Activated CD4-positive, alpha-beta T cell treated with anti-CD3 and anti-CD28 coated beads, Interleukin-2, amount 10 ng/mL, durations not matched to agents 24 days and 14 days (primary cell): ENCODE results near the gene RAD9A. TPM values are rescaled to one million over a fixed set of nuclear protein-coding genes. Genes with fewer than 3 reads are reported as not detected.

Experiments used
- DNase-seq: peaks from one replicate; pipeline ENCODE4 v3.0.0; 2022
- H3K27ac Mint-ChIP-seq: one replicate; pipeline ENCODE4 v1.8.0; 2022; ENCODE audit warnings: mild to moderate bottlenecking, mixed read lengths
- H3K27me3 Mint-ChIP-seq: one replicate; pipeline ENCODE4 v1.8.0; 2022; ENCODE audit warnings: mixed read lengths
- H3K36me3 Mint-ChIP-seq: one replicate; pipeline ENCODE4 v1.8.0; 2022; ENCODE audit warnings: low read depth, mild to moderate bottlenecking, mixed read lengths
- H3K4me1 Mint-ChIP-seq: one replicate; pipeline ENCODE4 v1.8.0; 2021; ENCODE audit warnings: mixed read lengths
- H3K4me3 Mint-ChIP-seq: one replicate; pipeline ENCODE4 v1.8.0; 2022; ENCODE audit warnings: mild to moderate bottlenecking, moderate library complexity, mixed read lengths
- H3K9me3 Mint-ChIP-seq: one replicate; pipeline ENCODE4 v1.8.0; 2021; ENCODE audit warnings: mixed read lengths
- intact Hi-C: fragments of 100-400 bp; cut with micrococcal nuclease; formaldehyde crosslinking; loops from one replicate; pipeline ENCODE4 v1.15.1; 2023
- total RNA-seq: library from RNA; stranded (reverse); gene quantifications from 2 replicates; pipeline ENCODE4 v1.2.3, GENCODE V29; 2022

The RAD9A gene
- total RNA-seq, 1 donor from 2014 or later = 31.6 TPM

GRCh38 chr11:67375320-67376055 is 16.3 kb upstream of the RAD9A start:
- Mint-ChIP-seq H3K27me3 (peaks cover 45% of the 10 kb centered on the region), H3K4me3 (no peak overlapping the region), H3K27ac (no peak overlapping the region), H3K9me3 (no peaks in the 10 kb centered on the region), H3K36me3 (peaks cover 3% of the 10 kb centered on the region), H3K4me1 (peaks cover 21% of the 10 kb centered on the region)
- intact Hi-C loops = no loop called here
- no peak for DNase-seq

- H3K4me3 Mint-ChIP-seq = no peak overlapping the region
- H3K27me3 Mint-ChIP-seq = peaks cover 43% of the 10 kb centered on the region
- peaks cover 3% of the 10 kb centered on the region for H3K36me3 Mint-ChIP-seq
- H3K9me3 Mint-ChIP-seq = no peaks in the 10 kb centered on the region
- H3K4me1 Mint-ChIP-seq = peaks cover 18% of the 10 kb centered on the region
- intact Hi-C loops = no loop called here
- no peak overlapping the region for H3K27ac Mint-ChIP-seq
- DNase-seq = no peak
These were observed 15.5 kb upstream of the RAD9A start for GRCh38 chr11:67376063-67376820.

DNA sequence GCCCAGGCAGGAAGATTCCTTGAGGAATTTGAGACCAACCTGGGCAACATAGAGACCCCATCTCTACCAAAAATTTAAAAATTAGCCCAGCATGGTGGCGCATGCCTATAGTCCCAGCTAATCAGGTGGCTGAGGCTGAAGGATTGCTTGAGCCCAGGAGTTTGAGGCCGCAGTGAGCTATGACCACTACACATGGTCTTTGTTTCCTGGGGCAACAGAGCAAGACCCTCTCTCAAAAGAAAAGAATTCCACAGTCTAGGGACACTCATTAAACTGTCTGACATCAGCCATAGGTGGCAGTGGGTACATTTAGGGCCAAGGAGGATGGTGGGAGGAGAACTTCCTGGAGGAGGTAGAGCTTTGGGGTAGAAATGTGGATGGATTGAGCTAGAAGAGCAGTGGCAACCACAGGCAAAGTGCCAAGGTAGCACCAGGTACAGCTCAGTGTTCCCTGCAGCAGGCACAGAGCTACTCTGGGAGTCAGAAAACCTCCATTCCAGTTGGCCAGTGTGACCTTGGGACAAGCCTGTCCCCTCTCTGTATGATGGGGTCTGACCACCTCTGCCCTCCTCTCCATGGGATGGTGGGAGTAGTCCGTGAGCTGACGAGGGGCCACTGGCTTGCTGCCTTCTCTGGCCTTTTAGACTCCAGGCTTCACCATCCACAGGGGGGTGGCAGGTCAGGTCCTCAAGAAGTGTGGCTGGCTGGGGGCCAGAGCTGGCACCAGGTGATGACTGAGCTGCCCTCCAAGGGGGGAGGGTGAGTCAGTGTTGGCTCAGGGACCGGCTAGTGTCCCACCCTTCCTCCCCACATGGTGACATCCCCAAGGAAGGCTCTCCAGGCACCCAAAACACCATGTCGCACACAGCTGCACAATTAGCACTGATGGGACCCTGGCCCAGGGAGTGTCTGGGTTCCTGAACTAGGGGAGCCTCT is 14.6 kb upstream of the RAD9A start:
- Mint-ChIP-seq H3K36me3 (no peaks in the 10 kb centered on the region), H3K4me1 (peaks cover 11% of the 10 kb centered on the region), H3K9me3 (no peaks in the 10 kb centered on the region), H3K27ac (no peak overlapping the region), H3K27me3 (peaks cover 35% of the 10 kb centered on the region), H3K4me3 (no peak overlapping the region)
- intact Hi-C loops = no loop called here
- no peak for DNase-seq

- intact Hi-C loops = no loop called here
- DNase-seq = no peak
- H3K9me3 Mint-ChIP-seq = no peaks in the 10 kb centered on the region
- no peak overlapping the region for H3K27ac Mint-ChIP-seq
- no peaks in the 10 kb centered on the region for H3K36me3 Mint-ChIP-seq
- peaks cover 12% of the 10 kb centered on the region for H3K4me1 Mint-ChIP-seq
- peaks cover 39% of the 10 kb centered on the region for H3K27me3 Mint-ChIP-seq
- H3K4me3 Mint-ChIP-seq = no peak overlapping the region
These were observed 13.2 kb upstream of the RAD9A start for GRCh38 chr11:67378544-67378943.

DNA sequence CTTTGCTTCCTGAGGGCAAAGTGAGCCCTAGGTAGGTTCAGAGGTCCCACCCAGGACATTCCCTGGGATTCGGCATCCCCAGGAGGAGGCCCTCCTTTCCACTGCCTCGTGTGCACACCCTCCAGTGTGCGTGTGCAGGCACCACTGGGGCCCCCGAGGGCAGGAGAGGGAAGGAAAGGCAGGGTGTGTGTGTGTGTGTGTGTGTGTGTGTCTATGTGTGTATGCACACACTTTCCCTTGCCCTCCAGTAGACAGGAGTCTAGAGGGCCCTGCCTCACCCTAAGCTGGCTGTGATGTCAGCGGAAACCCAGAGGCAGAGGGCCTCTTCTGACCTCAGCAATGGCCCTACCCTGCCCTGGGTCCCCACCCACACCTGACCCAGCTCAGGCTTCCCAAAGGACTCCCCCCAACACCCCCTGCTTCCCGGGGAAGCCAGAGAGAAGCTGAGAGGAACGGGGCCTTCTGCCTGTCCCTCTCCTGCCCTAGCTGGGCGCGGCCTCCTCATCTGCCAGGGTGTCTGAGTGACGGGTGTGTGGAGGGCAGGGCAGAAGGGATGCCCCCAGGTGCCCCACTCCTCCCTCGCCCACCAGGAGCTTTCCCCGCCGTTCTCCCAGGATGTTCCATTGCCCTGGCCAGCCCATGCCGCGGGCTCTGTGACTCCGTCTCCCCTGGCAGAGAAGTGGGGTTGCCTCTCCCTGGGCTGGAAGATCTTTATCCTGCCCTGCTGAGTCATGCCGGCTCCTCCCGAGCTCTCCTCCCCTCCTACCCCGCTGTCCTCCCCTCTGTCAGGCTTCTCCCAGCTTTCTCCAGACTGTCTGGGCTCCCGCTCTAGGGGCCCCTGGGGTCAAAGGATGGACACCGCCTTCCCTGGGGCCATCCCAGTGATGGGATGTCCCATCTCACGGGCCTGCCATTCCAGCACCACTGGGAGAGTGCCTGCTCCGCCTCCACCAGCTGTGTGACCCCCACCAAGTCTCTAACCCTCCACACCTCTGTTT is 12.4 kb upstream of the RAD9A start:
- Mint-ChIP-seq H3K27me3 (peaks cover 35% of the 10 kb centered on the region), H3K4me3 (no peak overlapping the region), H3K36me3 (no peaks in the 10 kb centered on the region), H3K27ac (no peak overlapping the region), H3K4me1 (peaks cover 7% of the 10 kb centered on the region), H3K9me3 (no peaks in the 10 kb centered on the region)
- intact Hi-C loops = no loop called here
- no peak for DNase-seq

DNA sequence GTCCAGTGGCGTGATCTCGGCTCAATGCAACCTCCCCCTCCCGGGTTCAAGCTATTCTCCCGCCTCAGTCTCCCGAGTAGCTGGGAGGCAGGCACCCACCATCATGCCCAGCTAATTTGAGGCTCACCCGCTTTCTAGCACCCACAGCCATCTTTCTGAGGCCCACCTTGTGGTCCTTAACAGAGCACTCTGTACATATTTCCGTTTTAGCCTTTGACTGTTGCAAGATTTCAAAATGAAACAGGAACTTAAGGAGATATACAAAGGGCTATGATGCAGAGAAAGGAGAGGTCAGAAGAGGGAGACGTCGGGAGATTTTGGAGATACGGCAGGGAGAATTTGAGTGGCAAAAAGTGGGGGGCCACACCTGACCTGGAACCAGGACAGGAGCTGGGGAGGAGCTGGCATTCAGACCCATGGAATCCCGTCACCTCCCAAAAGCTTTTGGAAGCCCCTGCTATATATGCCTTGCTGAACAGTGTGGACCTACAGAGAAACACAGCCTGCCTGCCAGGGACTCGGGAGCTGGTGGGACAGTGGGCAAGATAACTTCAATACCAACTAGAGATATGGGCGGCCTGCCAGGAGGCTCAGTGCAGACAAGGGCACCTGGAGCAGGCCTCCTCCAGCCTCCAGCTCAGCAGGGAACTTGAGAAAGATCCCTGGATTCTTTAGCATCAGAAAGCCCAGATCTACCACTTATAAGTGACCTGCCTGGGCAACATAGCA is 10.4 kb upstream of the RAD9A start:
- intact Hi-C loops = no loop called here
- Mint-ChIP-seq H3K4me3 (no peak overlapping the region), H3K36me3 (no peaks in the 10 kb centered on the region), H3K27ac (no peak overlapping the region), H3K9me3 (no peaks in the 10 kb centered on the region), H3K4me1 (peaks cover 2% of the 10 kb centered on the region), H3K27me3 (peaks cover 31% of the 10 kb centered on the region)
- DNase-seq = no peak

- DNase-seq = peak; percentile 95
- intact Hi-C loops = loop anchor here (1.0 to 2.0 kb wide), 4 partner anchors 25 to 302 kb away; partner anchors contain the start of gene POLD4
- Mint-ChIP-seq H3K27ac (no peak overlapping the region), H3K4me1 (peaks cover 2% of the 10 kb centered on the region), H3K9me3 (no peaks in the 10 kb centered on the region), H3K4me3 (no peak overlapping the region), H3K36me3 (no peaks in the 10 kb centered on the region), H3K27me3 (peaks cover 23% of the 10 kb centered on the region)
These were observed 9.3 kb upstream of the RAD9A start for GRCh38 chr11:67382276-67383136.

GRCh38 chr11:67384851-67385366 is 6.9 kb upstream of the RAD9A start:
- Mint-ChIP-seq H3K27ac (no peak overlapping the region), H3K27me3 (peaks cover 21% of the 10 kb centered on the region), H3K9me3 (no peaks in the 10 kb centered on the region), H3K36me3 (no peaks in the 10 kb centered on the region), H3K4me1 (peaks cover 11% of the 10 kb centered on the region), H3K4me3 (no peak overlapping the region)
- no peak for DNase-seq
- intact Hi-C loops = no loop called here

DNA sequence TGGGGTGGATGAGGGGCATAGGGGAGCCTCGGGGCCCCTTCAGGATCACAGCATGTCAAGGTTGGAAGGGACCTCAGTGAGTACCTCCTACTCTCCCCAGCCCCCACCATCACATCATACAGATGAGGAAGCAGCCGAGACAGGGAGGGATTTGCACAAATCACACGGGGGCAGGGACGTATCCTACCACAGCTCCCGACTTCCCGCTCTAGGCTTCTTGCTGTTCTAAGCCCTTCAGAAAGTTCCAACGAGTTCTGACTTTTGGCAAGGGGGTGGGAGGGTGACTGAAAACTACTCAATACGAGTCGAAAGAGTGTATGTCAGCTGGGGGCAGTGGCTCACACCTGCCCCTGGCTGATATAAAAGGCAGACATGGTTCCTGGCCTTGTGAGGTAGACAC is 4.7 kb upstream of the RAD9A start:
- no peaks in the 10 kb centered on the region for H3K36me3 Mint-ChIP-seq
- H3K27me3 Mint-ChIP-seq = peaks cover 17% of the 10 kb centered on the region
- H3K4me3 Mint-ChIP-seq = no peak overlapping the region
- H3K4me1 Mint-ChIP-seq = peaks cover 17% of the 10 kb centered on the region
- no peak for DNase-seq
- H3K9me3 Mint-ChIP-seq = no peaks in the 10 kb centered on the region
- H3K27ac Mint-ChIP-seq = no peak overlapping the region
- intact Hi-C loops = no loop called here

- DNase-seq = no peak
- H3K4me1 Mint-ChIP-seq = peaks cover 17% of the 10 kb centered on the region
- H3K27ac Mint-ChIP-seq = no peak overlapping the region
- no peak overlapping the region for H3K4me3 Mint-ChIP-seq
- peaks cover 14% of the 10 kb centered on the region for H3K27me3 Mint-ChIP-seq
- no peaks in the 10 kb centered on the region for H3K9me3 Mint-ChIP-seq
- H3K36me3 Mint-ChIP-seq = no peaks in the 10 kb centered on the region
- intact Hi-C loops = no loop called here
These were observed 4.3 kb upstream of the RAD9A start for GRCh38 chr11:67387518-67387917.

GRCh38 chr11:67389477-67389876 is 2.3 kb upstream of the RAD9A start:
- intact Hi-C loops = loop anchor here (1.0 kb wide), 1 partner anchor 117 kb away; no protein-coding TSS in a partner anchor
- Mint-ChIP-seq H3K9me3 (no peaks in the 10 kb centered on the region), H3K36me3 (peaks cover 8% of the 10 kb centered on the region), H3K27me3 (peaks cover 10% of the 10 kb centered on the region), H3K4me3 (peak overlapping the region; percentile 62), H3K27ac (peak overlapping the region; percentile 40), H3K4me1 (peaks cover 27% of the 10 kb centered on the region)
- peak; percentile 87 for DNase-seq
